SKM-1 (cell line): ENCODE data around the gene PTCH1.

Experiments
- DNase-seq: peaks from one replicate; lab custom pipeline; 2025; ENCODE audit not compliant: unreplicated experiment; lab: John Stamatoyannopoulos, UW

PTCH1 gene

DNA sequence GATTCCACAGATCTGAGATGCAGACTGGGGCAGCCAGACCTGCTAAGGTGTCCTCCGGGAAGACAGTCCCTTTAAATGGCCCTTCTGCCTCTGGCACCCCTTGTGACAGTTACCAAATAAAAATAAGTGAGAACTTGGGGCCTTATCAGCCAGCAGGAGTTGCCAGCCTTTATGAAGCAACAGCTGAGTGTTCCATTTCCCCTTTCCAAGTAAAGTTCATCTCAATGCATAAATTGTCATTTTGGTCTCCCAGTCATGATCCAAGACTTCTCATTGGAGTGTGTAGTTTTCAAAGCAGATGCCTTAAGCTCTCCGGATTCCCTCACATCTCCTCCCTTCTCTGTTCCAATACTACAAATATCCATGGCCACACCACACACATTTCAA lies 4.1 kb downstream of the PTCH1 start:
- DNase-seq, result no peak

- no peak for DNase-seq
Measured at GRCh38 chr9:95511952-95512708, 4.6 kb downstream of the PTCH1 start.

- DNase-seq, result no peak
Measured at GRCh38 chr9:95511616-95511931, 5.2 kb downstream of the PTCH1 start.

GRCh38 chr9:95510709-95511615 lies 5.8 kb downstream of the PTCH1 start:
- peak; percentile 49 for DNase-seq

DNA sequence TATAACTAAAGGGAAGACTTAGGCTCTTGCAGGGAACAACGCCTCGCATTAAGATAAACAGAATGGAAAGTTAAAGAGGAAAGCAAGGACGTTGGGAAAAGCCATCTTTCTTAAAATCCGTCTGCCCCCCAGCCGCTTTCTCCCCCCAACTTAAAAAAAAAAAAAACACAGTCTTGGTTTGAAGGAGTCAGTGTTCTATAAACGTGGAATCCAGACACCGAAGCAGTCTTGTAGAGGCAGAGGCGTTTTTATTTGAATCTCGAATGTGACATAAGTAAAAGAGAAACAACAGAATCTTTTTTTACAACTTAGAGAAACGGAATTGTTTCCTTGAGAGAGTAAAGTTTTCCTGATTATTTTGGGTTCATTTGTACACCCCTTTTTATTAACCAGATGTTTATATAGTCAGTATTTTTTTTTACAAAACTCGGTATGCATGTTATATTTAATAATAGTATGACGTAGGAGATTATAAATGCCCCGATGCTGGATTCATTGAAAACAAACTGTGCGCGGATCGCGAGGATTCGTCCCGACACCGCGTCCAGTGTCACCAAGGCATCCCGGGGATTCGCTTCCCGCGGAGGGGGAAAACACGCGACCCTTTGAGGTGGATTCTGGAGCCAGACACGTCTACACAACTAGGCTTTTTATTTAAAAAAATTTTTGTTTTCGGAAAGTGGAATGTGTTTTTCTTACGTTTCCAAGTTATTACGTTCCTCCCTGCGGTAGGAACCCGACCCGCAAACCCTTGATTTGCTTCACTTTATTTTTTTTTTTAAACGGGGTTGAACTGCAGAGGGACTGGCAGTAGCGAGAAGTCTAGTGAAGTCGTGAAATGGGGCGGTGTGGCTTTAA lies 6.7 kb downstream of the PTCH1 start:
- no peak for DNase-seq

GRCh38 chr9:95508968-95509850 lies 7.6 kb downstream of the PTCH1 start:
- no peak for DNase-seq

- DNase-seq, result no peak
Measured at GRCh38 chr9:95508242-95508967, 8.4 kb downstream of the PTCH1 start.

GRCh38 chr9:95507464-95508241 lies 9.1 kb downstream of the PTCH1 start:
- no peak for DNase-seq

- no peak for DNase-seq
Measured at GRCh38 chr9:95506678-95507463, 9.9 kb downstream of the PTCH1 start.

DNA sequence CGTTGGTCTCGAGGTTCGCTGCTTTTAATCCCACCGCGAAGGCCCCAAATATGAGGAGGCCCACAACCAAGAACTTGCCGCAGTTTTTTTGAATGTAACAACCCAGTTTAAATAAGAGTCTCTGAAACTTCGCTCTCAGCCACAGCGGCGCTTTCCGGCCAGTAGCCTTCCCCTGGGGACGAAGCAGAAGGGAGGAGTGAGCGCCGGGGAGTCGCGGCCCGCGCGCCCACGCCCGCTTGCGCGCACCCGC lies 10.4 kb downstream of the PTCH1 start:
- DNase-seq, result no peak

GRCh38 chr9:95505717-95506427 lies 10.9 kb downstream of the PTCH1 start:
- no peak for DNase-seq

GRCh38 chr9:95505072-95505716 lies 11.6 kb downstream of the PTCH1 start:
- DNase-seq, result no peak

GRCh38 chr9:95504053-95504963 lies 12.5 kb downstream of the PTCH1 start:
- DNase-seq, result no peak

- no peak for DNase-seq
Measured at GRCh38 chr9:95503369-95503768, 13.4 kb downstream of the PTCH1 start.

- no peak for DNase-seq
Measured at GRCh38 chr9:95502248-95502647, 14.5 kb downstream of the PTCH1 start.

- no peak for DNase-seq
Measured at GRCh38 chr9:95499847-95500246, 16.9 kb downstream of the PTCH1 start.
